OCI-M2 (cell line): ENCODE data around the gene LMBR1.

ENCODE experiments used
- DNase-seq: peaks from one replicate; lab custom pipeline; 2025; ENCODE audit not compliant: unreplicated experiment; lab: John Stamatoyannopoulos, UW

LMBR1 gene

GRCh38 chr7:156635529-156636385, 257.2 kb downstream of the LMBR1 start:
- no peak for DNase-seq

DNA sequence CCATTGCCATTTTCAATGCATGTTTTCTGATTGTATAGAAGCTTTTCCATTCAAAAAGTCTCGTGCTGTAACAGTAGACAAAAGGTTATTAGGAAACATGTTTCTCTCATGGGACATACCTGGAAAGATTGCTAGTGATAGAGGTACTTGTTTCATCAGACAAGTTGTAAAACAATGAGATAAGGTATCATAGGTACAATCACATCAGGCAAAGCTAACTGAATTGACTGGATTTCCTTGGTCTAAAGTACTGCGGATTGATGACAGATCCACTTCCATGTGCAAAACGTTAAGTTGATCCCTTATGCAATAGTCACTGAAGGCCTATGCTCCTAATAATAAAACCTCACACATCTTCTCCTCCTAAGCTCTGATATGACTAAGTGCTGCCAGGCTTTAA, 258.9 kb downstream of the LMBR1 start:
- DNase-seq, result no peak

GRCh38 chr7:156629873-156630272, 263.1 kb downstream of the LMBR1 start:
- no peak for DNase-seq

DNA sequence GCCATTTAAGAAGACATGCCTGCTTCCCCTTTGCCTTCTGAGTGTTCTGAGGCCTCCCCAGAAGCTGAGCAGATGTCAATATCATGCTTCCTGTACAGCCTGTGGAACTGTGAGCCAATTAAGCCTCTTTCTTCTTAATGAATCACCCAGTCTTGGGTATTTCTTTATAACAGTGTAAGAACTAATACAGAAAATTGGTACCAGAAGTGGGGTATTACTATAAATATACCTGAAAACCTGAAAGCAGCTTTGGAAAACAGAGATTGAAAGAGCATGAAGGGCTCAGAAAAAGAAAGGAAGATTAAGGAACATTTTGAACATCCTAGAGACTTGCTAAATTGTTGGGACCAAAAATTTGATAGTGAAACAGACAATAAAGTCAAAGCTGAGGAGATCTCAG, 264.4 kb downstream of the LMBR1 start:
- DNase-seq, result no peak
